ACC112 (cell line): ENCODE measurements around the gene BCAS1.

Source experiments
- H2AFZ ChIP-seq: fragments of 200-600 bp; sonication (generic); one replicate; pipeline ENCODE4 v1.6.0; 2017; ENCODE audit warnings: antibody characterized with exemption, low read length; ENCODE audit not compliant: unreplicated experiment
- H3K27ac ChIP-seq: fragments of 200-600 bp; sonication (generic); 2 replicates; pipeline ENCODE4 v1.5.1; 2014; ENCODE audit warnings: low read depth, mild to moderate bottlenecking, antibody characterized with exemption, low read length, moderate library complexity
- H3K27me3 ChIP-seq: fragments of 200-600 bp; sonication (generic); 2 replicates; pipeline ENCODE4 v1.6.1; 2014; ENCODE audit warnings: mild to moderate bottlenecking, antibody characterized with exemption, low read length, moderate library complexity, mixed read lengths; ENCODE audit not compliant: insufficient read depth
- H3K36me3 ChIP-seq: fragments of 200-600 bp; sonication (generic); 2 replicates; pipeline ENCODE4 v1.6.1; 2016; ENCODE audit warnings: mild to moderate bottlenecking, antibody characterized with exemption, low read length, moderate library complexity, mixed read lengths; ENCODE audit not compliant: insufficient read depth
- H3K4me1 ChIP-seq: fragments of 200-600 bp; sonication (generic); one replicate; pipeline ENCODE4 v1.6.1; 2016; ENCODE audit warnings: low read length, mixed read lengths; ENCODE audit not compliant: insufficient read depth, unreplicated experiment, control insufficient read depth
- H3K4me3 ChIP-seq: fragments of 200-600 bp; sonication (generic); 2 replicates; pipeline ENCODE4 v1.5.1; 2014; ENCODE audit warnings: mild to moderate bottlenecking, low read depth, low read length
- H3K79me2 ChIP-seq: fragments of 200-600 bp; sonication (generic); one replicate; pipeline ENCODE4 v1.6.0; 2016; ENCODE audit warnings: low read length; ENCODE audit not compliant: control insufficient read depth, unreplicated experiment, insufficient read depth

The BCAS1 gene

DNA sequence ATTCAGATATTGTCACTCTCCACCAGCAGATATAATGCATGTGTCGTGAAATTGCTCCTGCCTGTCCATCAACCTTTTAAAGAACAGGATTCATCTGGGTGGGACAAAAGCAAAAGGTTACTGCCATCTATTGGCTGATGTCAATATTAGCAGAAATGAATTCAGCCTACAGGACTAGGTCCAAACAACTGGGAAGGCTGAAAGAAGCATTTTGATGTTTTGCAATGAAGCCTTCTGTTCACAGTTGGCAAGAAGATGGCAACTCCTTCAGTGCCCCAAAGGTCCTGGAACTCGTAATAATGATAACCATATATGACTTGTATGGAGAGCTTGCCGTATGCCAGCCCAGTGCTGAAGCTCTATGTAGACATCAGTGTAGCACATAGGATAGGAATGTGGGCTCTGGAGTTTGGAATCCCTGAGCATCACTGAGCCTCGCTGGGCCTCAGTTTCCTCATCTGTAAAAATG, 7.5 kb downstream of the BCAS1 start:
- Histone ChIP-seq H3K4me3 (no peak overlapping the region), H3K79me2 (no peaks in the 10 kb centered on the region), H2AFZ (no peak overlapping the region), H3K36me3 (no peaks in the 10 kb centered on the region), H3K27ac (no peak overlapping the region), H3K27me3 (no peaks in the 10 kb centered on the region), H3K4me1 (peaks cover 13% of the 10 kb centered on the region)

DNA sequence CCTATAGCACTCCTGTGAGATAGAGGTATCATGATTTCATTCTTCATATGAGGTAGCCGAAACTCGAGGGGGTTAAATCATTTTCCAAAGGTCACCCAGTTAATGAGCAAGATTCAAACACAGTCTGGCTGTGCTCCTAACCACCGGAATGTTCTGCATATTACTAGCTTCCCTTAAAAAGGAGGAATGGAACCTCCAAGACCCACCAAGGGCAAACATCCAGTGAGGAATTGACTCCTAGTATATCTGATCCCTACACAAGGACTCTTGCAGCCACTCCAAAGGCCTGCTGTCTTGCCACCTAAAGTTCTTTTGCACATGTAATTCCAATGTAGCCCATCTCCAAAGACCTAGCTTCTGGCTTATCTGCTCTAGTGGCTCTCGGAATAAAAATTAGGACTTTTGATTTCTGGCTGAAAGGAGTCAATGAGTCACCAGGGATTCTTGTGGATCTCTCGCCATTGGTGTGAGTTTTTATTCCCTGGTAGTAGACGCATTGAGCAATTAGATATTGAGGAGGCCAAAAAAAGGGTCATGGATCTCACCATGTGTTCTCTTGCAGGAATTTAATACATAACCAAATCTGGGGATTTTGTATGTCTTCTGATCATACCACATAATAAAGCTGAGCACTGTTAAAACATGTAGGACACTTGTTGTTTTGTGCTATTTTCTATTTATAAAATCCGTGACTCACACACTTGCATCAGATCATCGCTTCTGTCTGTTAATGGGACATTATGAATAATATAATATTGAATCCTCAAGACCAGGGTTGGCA, 9.1 kb downstream of the BCAS1 start:
- Histone ChIP-seq H3K27ac (no peak overlapping the region), H3K4me3 (no peak overlapping the region), H3K79me2 (no peaks in the 10 kb centered on the region), H3K27me3 (no peaks in the 10 kb centered on the region), H2AFZ (no peak overlapping the region), H3K36me3 (no peaks in the 10 kb centered on the region), H3K4me1 (peaks cover 13% of the 10 kb centered on the region)

DNA sequence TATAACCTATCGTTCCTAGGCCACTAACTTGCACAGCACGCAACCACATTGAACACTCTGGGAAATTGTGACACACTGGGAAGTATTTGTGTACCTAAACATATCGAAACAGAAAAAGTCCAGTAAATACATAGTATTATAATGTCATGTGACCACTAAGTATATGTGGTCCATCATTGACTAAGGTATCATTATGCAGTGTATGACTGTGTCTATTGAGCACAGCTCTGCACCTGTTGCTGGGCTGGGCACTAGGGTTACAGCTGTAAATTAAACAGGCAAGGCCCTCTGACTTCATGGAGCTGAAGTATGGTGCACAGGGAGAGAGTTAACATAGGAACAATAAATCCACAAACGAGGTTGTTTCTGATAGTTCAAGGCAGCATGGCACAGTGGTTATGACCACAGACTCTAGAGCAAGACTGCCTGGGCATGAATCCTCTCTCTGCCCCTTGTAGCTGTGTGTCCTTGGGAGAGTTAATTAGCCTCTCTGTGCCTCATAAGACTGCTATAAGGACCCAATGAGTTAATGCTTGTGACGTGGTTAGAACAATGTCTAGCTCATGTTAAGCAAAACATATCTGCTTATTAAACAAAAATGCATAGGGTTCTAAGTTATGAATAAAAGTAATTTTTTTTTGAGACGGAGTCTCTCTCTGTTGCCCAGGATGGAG, 10.6 kb downstream of the BCAS1 start:
- H3K4me3 ChIP-seq = no peak overlapping the region
- no peak overlapping the region for H3K27ac ChIP-seq
- H3K79me2 ChIP-seq = no peaks in the 10 kb centered on the region
- H2AFZ ChIP-seq = no peak overlapping the region
- H3K27me3 ChIP-seq = no peaks in the 10 kb centered on the region
- no peaks in the 10 kb centered on the region for H3K36me3 ChIP-seq
- peaks cover 13% of the 10 kb centered on the region for H3K4me1 ChIP-seq

DNA sequence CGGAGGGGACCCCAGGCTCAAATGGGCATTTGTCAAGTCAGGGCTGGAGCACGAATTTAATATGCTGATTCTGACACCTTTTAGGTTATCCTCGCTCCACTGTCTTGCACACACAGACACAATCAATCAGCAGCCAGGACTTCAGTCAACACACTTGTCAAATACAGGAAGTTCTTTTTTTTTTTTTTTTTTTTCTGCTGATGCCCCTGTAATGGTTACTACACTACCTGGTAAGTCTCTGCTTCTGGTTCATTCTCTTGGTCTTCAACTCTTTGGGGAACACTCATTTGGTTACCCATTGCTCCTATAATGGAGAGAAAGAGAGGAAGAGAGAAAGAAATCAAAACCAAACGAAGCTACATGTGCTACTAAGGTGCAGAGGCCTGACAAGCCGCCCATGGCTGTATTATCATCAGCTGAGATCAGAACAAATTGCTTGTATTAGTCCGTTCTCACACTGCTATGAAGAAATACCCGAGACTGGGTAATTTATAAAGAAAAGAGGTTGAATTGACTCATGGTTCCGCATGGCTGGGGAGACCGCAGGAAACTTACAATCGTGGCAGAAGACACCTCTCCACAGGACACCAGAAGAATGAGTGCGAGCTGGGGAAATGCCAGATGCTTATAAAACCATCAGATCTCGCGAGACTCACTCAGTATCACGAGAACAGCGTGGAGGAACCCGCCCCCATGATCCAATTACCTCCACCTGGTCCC, 11.8 kb downstream of the BCAS1 start:
- Histone ChIP-seq H3K27ac (no peak overlapping the region), H3K4me1 (peaks cover 13% of the 10 kb centered on the region), H2AFZ (no peak overlapping the region), H3K4me3 (no peak overlapping the region), H3K36me3 (no peaks in the 10 kb centered on the region), H3K79me2 (no peaks in the 10 kb centered on the region), H3K27me3 (peaks cover 9% of the 10 kb centered on the region; the same call in 1 of the 2 replicates)

- H3K36me3 ChIP-seq = no peaks in the 10 kb centered on the region
- no peak overlapping the region for H3K27ac ChIP-seq
Measured at GRCh38 chr20:54056762-54057639, 13.4 kb downstream of the BCAS1 start.

GRCh38 chr20:54054516-54054915, 15.9 kb downstream of the BCAS1 start:
- Histone ChIP-seq H3K27ac (no peak overlapping the region), H2AFZ (no peak overlapping the region), H3K79me2 (no peaks in the 10 kb centered on the region), H3K36me3 (no peaks in the 10 kb centered on the region), H3K27me3 (peaks cover 33% of the 10 kb centered on the region; the same call in 1 of the 2 replicates), H3K4me3 (no peak overlapping the region), H3K4me1 (no peaks in the 10 kb centered on the region)

More at GRCh38 chr20:54056762-54057639, 13.4 kb downstream of the BCAS1 start:
- Histone ChIP-seq H3K27me3 (peaks cover 18% of the 10 kb centered on the region; the same call in 1 of the 2 replicates), H2AFZ (no peak overlapping the region), H3K4me1 (peaks cover 11% of the 10 kb centered on the region), H3K4me3 (no peak overlapping the region), H3K79me2 (no peaks in the 10 kb centered on the region)

- no peak overlapping the region for H2AFZ ChIP-seq
- H3K79me2 ChIP-seq = no peaks in the 10 kb centered on the region
- H3K4me1 ChIP-seq = no peaks in the 10 kb centered on the region
- H3K36me3 ChIP-seq = no peaks in the 10 kb centered on the region
- H3K4me3 ChIP-seq = no peak overlapping the region
- H3K27ac ChIP-seq = no peak overlapping the region
- H3K27me3 ChIP-seq = peaks cover 33% of the 10 kb centered on the region; the same call in 1 of the 2 replicates
Measured at GRCh38 chr20:54051068-54051467, 19.3 kb downstream of the BCAS1 start.

DNA sequence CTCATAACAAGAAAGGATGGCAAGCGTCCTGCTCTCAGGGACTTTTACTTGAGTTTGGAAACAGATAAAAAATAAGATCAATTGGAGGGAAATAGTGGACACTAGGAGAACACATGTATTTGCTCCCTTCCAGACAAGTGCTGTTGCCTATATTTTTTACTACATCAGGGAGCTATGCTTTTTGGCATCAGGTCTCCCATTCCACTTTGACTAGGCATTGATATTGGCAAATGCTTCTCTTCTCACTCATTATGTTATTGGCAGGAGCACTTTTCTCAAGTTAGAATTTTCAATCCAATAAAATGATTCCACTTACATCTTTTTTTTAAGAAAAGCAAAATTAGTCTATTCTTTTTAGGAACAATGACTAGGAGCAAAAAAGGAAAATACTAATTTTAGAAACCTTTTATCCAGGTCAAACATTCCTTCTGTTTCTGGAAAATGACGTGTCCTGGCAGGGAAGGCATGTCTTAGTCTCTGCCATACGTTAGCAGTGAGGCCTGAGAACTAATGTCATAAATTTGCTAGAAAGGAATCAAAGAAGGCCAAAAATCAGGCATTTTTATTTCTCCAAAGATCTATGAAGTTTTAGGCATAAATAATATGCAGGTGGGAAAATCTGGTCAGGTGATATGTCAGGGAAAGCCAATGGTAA, 21.4 kb downstream of the BCAS1 start:
- H3K4me3 ChIP-seq = no peak overlapping the region
- no peak overlapping the region for H2AFZ ChIP-seq
- H3K27ac ChIP-seq = no peak overlapping the region
- H3K79me2 ChIP-seq = no peaks in the 10 kb centered on the region
- peaks cover 2% of the 10 kb centered on the region for H3K4me1 ChIP-seq
- no peaks in the 10 kb centered on the region for H3K36me3 ChIP-seq
- H3K27me3 ChIP-seq = peaks cover 28% of the 10 kb centered on the region; the same call in 1 of the 2 replicates

- no peaks in the 10 kb centered on the region for H3K36me3 ChIP-seq
- H2AFZ ChIP-seq = no peak overlapping the region
- peaks cover 23% of the 10 kb centered on the region; the same call in 1 of the 2 replicates for H3K27me3 ChIP-seq
- H3K4me1 ChIP-seq = peaks cover 7% of the 10 kb centered on the region
- no peak overlapping the region for H3K4me3 ChIP-seq
- no peak overlapping the region for H3K27ac ChIP-seq
- H3K79me2 ChIP-seq = no peaks in the 10 kb centered on the region
Measured at GRCh38 chr20:54048481-54048880, 21.9 kb downstream of the BCAS1 start.
